Endothelial cell (in vitro differentiated cells): Measurements from ENCODE around the gene ZNF688. TPM values are rescaled to one million over a fixed set of nuclear protein-coding genes. Genes with fewer than 3 reads are reported as not detected.

Experiments
- DNase-seq: peaks from one replicate; pipeline ENCODE4 v3.0.0; 2021; ENCODE audit warnings: low spot score
- H3K27ac Mint-ChIP-seq: one replicate; pipeline ENCODE4 v1.8.0; 2021; ENCODE audit warnings: mixed read lengths, inconsistent platforms; ENCODE audit not compliant: unreplicated experiment
- H3K27me3 Mint-ChIP-seq: one replicate; pipeline ENCODE4 v1.8.0; 2021; ENCODE audit warnings: mild to moderate bottlenecking, moderate library complexity, mixed read lengths, inconsistent platforms; ENCODE audit not compliant: unreplicated experiment
- H3K36me3 Mint-ChIP-seq: one replicate; pipeline ENCODE4 v1.8.0; 2021; ENCODE audit warnings: mild to moderate bottlenecking, low read depth, mixed read lengths, inconsistent platforms; ENCODE audit not compliant: unreplicated experiment
- H3K4me1 Mint-ChIP-seq: one replicate; pipeline ENCODE4 v1.8.0; 2021; ENCODE audit warnings: mild to moderate bottlenecking, mixed read lengths, inconsistent platforms; ENCODE audit not compliant: unreplicated experiment
- H3K4me3 Mint-ChIP-seq: one replicate; pipeline ENCODE4 v1.8.0; 2021; ENCODE audit warnings: mild to moderate bottlenecking, mixed read lengths, inconsistent platforms; ENCODE audit not compliant: unreplicated experiment
- H3K9me3 Mint-ChIP-seq: one replicate; pipeline ENCODE4 v1.8.0; 2021; ENCODE audit warnings: mixed read lengths, inconsistent platforms; ENCODE audit not compliant: unreplicated experiment
- total RNA-seq: library from RNA; stranded (reverse); fragmentation: NEBNext Ultra II Directional; extraction: Animal tissue kit (Norgen Biotek cat#: 25700); gene quantifications from one replicate; pipeline ENCODE4 v1.2.1, GENCODE V29; 2021; ENCODE audit not compliant: unreplicated experiment
- TF ChIP-seq, protein P1 (sequence below): fragments of 200-600 bp; sonication (generic); IDR thresholded peaks from one replicate; pipeline ENCODE4 v1.5.0; 2021; ENCODE audit warnings: antibody characterized with exemption; ENCODE audit not compliant: unreplicated experiment

ZNF688 gene
- total RNA-seq, 1 donor from 2014 or later, result 9.6 TPM

DNA sequence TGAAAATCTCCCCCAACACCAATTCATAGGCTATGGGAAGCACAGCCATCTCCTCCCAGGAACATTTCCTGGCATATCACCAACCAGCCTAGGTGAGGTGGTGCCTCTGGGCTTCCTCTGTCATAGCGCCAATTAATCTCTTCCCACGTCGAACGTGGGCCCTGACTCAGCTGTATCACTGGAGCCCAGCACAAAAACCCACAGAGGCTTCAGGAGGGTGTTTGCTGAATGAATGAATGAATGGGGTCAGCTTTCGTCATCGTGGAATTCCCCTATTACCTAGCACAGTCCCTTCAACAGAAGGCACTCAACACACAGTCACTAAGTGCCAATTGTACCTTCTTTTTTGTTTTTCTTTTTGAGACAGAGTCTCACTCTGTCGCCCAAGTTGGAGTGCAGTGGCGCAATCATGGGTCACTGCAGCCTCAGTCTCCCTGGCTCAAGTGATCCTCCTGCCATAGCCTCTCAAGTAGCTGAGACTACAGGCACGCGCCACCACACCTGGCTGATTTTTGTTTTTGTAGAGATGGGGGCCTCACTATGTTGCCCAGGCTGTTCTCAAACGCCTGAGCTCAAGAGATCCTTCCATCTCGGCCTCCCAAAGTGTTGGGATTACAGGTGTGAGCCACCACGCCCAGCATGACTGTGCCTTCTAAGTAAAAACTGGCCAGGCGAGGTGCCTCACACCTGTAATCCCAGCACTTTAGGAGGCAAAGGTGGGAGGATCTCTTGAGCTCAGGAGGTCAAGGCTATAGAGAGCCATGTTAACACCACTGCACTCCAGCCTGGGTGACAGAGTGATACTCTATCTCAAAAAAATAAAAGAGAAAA, 4.1 kb downstream of the ZNF688 start:
- Mint-ChIP-seq H3K27ac (no peak overlapping the region), H3K9me3 (no peaks in the 10 kb centered on the region), H3K27me3 (peaks cover 8% of the 10 kb centered on the region), H3K4me3 (peak overlapping the region; percentile 25), H3K36me3 (peaks cover 5% of the 10 kb centered on the region), H3K4me1 (peaks cover 32% of the 10 kb centered on the region)
- TF ChIP-seq, protein P1, sequence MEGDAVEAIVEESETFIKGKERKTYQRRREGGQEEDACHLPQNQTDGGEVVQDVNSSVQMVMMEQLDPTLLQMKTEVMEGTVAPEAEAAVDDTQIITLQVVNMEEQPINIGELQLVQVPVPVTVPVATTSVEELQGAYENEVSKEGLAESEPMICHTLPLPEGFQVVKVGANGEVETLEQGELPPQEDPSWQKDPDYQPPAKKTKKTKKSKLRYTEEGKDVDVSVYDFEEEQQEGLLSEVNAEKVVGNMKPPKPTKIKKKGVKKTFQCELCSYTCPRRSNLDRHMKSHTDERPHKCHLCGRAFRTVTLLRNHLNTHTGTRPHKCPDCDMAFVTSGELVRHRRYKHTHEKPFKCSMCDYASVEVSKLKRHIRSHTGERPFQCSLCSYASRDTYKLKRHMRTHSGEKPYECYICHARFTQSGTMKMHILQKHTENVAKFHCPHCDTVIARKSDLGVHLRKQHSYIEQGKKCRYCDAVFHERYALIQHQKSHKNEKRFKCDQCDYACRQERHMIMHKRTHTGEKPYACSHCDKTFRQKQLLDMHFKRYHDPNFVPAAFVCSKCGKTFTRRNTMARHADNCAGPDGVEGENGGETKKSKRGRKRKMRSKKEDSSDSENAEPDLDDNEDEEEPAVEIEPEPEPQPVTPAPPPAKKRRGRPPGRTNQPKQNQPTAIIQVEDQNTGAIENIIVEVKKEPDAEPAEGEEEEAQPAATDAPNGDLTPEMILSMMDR, result no peak
- no peak for DNase-seq

DNA sequence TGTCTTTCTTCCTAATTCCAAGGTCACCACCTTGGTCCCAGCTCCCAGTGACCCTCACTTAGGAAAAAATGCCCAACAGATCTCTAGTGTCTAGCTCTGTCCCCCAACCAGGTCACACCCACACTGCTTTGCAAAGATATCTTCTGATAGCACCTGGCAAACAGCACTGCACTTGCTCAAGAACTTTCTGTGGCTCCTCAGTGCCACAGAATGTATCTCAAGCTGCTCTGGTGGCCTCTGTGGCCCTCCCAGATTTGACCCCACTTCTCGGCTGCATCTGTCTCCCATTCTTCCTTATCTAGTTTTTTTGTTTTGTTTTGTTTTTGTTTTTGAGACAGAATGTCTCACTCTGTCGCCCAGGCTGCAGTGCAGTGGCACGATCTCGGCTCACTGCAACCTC, 5.0 kb downstream of the ZNF688 start:
- Mint-ChIP-seq H3K36me3 (peaks cover 5% of the 10 kb centered on the region), H3K4me3 (peak overlapping the region; percentile 7), H3K9me3 (no peaks in the 10 kb centered on the region), H3K27me3 (peaks cover 10% of the 10 kb centered on the region), H3K27ac (peak overlapping the region; percentile 16), H3K4me1 (peaks cover 30% of the 10 kb centered on the region)
- TF ChIP-seq, protein P1, result no peak
- no peak for DNase-seq

DNA sequence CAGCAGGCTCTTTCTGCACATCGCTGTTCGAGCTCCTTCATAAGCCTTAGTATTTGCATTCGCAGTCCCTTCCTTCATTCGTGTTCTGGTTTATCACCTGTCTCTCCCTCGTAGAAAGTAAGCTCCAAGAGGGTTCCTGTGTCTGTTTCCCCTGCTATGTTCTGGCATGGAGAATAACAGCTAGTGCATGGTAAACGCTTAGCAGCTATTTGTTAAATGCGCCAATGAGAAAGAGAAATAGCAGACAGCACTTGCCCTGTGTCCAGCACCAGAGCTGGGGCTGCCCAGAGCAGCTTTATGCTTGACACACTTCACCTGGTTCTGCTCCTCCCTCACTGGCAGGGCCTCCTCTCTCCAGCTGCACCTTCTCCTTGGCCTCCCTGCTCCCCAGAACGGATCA, 5.5 kb downstream of the ZNF688 start:
- TF ChIP-seq, protein P1, result no peak
- peaks cover 10% of the 10 kb centered on the region for H3K27me3 Mint-ChIP-seq
- no peaks in the 10 kb centered on the region for H3K9me3 Mint-ChIP-seq
- peak overlapping the region; percentile 7 for H3K4me3 Mint-ChIP-seq
- DNase-seq, result no peak
- no peak overlapping the region for H3K27ac Mint-ChIP-seq
- peaks cover 30% of the 10 kb centered on the region for H3K4me1 Mint-ChIP-seq
- H3K36me3 Mint-ChIP-seq, result peaks cover 5% of the 10 kb centered on the region

DNA sequence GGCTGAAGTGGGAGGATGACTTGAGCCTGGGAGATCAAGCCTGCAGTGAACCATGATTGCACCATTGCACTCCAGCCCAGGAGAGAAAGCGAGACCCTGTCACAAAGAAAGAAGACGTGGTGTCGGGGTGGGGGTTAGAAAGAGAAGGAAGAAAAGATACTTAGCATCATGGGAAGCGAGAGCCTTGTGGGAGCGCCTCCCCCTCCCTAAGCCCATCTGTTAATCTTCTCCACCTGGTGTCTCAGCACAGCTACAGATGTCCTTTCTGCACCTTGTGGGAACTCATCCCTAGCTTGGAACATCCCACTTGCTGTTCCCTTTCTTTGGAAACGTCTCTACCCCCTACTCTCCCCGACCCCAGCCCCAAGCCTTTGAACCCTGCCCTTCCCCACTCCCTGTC, 6.0 kb downstream of the ZNF688 start:
- Mint-ChIP-seq H3K4me3 (no peak overlapping the region), H3K27me3 (peaks cover 10% of the 10 kb centered on the region), H3K27ac (no peak overlapping the region)

DNA sequence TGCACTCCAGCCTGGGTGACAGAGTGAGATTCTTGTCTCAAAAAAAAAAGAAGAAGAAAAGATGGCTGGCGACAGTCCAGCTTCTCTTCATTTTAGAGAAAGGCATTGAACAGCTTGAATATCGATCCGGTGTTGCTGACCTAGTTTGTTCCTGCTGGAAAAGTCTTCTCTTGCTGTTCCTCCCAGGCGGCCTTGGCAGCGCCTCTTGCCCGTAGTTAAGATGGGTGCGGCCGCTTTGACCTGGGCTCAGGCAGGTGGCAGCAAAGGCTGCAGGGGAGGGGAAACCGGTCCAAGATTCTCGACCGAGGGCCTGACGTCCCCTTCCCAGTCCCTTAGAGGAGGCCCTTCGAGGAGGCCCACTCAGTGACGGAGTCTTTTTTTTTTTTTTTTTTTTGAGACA, 9.5 kb downstream of the ZNF688 start:
- no peak overlapping the region for H3K4me3 Mint-ChIP-seq
- no peak for DNase-seq
- peaks cover 5% of the 10 kb centered on the region for H3K36me3 Mint-ChIP-seq
- no peaks in the 10 kb centered on the region for H3K9me3 Mint-ChIP-seq
- H3K27ac Mint-ChIP-seq, result peak overlapping the region; percentile 78
- peaks cover 22% of the 10 kb centered on the region for H3K4me1 Mint-ChIP-seq
- TF ChIP-seq, protein P1, result no peak
- H3K27me3 Mint-ChIP-seq, result peaks cover 8% of the 10 kb centered on the region

More for the DNA sequence above, 6.0 kb downstream of the ZNF688 start:
- TF ChIP-seq, protein P1, result no peak
- Mint-ChIP-seq H3K9me3 (no peaks in the 10 kb centered on the region), H3K4me1 (peaks cover 28% of the 10 kb centered on the region), H3K36me3 (peaks cover 5% of the 10 kb centered on the region)
- no peak for DNase-seq
